Large intestine (tissue), 3 donors: Measurements from ENCODE around the gene INPP5D. TPM values are rescaled to one million over a fixed set of nuclear protein-coding genes. Genes with fewer than 3 reads are reported as not detected.

Source experiments
- DNase-seq, 2 donors: peaks; one replicate each; pipeline versions ENCODE4 v3.0.0 to v3.0.0-alpha.2; 2013
- H3K27ac ChIP-seq: one replicate; pipeline ENCODE4 v1.5.1; 2013; ENCODE audit warnings: low read length
- H3K27me3 ChIP-seq: 2 replicates; pipeline ENCODE4 v1.6.1; 2013; ENCODE audit warnings: low read length; ENCODE audit not compliant: control insufficient read depth, insufficient read depth
- H3K36me3 ChIP-seq: 2 replicates; pipeline ENCODE4 v1.6.1; 2013; ENCODE audit warnings: low read length; ENCODE audit not compliant: control insufficient read depth, insufficient read depth
- H3K4me1 ChIP-seq: one replicate; pipeline ENCODE4 v1.6.1; 2013; ENCODE audit warnings: low read length; ENCODE audit not compliant: control insufficient read depth, insufficient read depth
- H3K4me3 ChIP-seq: one replicate; pipeline ENCODE4 v1.5.1; 2013; ENCODE audit warnings: low read length
- H3K9me3 ChIP-seq: one replicate; pipeline ENCODE4 v1.6.1; 2013; ENCODE audit warnings: mild to moderate bottlenecking, low read depth, low read length, moderate library complexity; ENCODE audit not compliant: control insufficient read depth
- WGBS: methylation state at CpG from one replicate; pipeline ENCODE4 v1.1.5; 2013; ENCODE audit warnings: low lambda C conversion rate; ENCODE audit not compliant: insufficient coverage; 5-methylcytosine and 5-hydroxymethylcytosine counted together
- polyA plus RNA-seq: library from polyadenylated mRNA; unstranded; fragments of 120-200 nt; gene quantifications from one replicate; pipeline ENCODE4 v1.2.1, GENCODE V29; 2013

INPP5D gene
- polyA plus RNA-seq, 1 donor = 12.6 TPM

GRCh38 chr2:233032551-233033320 lies 27.4 kb upstream of the INPP5D start, which contains the start of gene NEU2:
NEU2 (plus strand) TSS chr2:233032672; CDS start chr2:233032672, 0 bp downstream.
- H3K27ac ChIP-seq = no peak within 1 kb of the TSS
- no peaks in the 10 kb centered on the region for H3K27me3 ChIP-seq
- H3K4me3 ChIP-seq = no peak within 1 kb of the TSS
- H3K4me1 ChIP-seq = no peaks in the 10 kb centered on the region
- peaks cover 5% of the 10 kb centered on the region for H3K9me3 ChIP-seq
- no CpG with 5 or more reads among the region's 13 CpGs for WGBS
- no peaks in the 10 kb centered on the region for H3K36me3 ChIP-seq
- no peak for DNase-seq

- no peak for DNase-seq
- no CpG with 5 or more reads among the region's 9 CpGs for WGBS
- Histone ChIP-seq H3K27me3 (no peaks in the 10 kb centered on the region), H3K4me3 (no peak overlapping the region), H3K9me3 (peaks cover 5% of the 10 kb centered on the region), H3K27ac (no peak overlapping the region), H3K36me3 (no peaks in the 10 kb centered on the region), H3K4me1 (no peaks in the 10 kb centered on the region)
These were observed 26.5 kb upstream of the INPP5D start for GRCh38 chr2:233033672-233034071.

GRCh38 chr2:233034091-233034882 lies 25.9 kb upstream of the INPP5D start:
- Histone ChIP-seq H3K4me1 (no peaks in the 10 kb centered on the region), H3K36me3 (no peaks in the 10 kb centered on the region), H3K27me3 (no peaks in the 10 kb centered on the region), H3K9me3 (peaks cover 5% of the 10 kb centered on the region), H3K4me3 (no peak overlapping the region), H3K27ac (no peak overlapping the region)
- WGBS = no CpG with 5 or more reads among the region's 37 CpGs
- DNase-seq = no peak

GRCh38 chr2:233035426-233036161 lies 24.5 kb upstream of the INPP5D start:
- no peak overlapping the region for H3K27ac ChIP-seq
- H3K27me3 ChIP-seq = no peaks in the 10 kb centered on the region
- H3K4me3 ChIP-seq = no peak overlapping the region
- no peaks in the 10 kb centered on the region for H3K4me1 ChIP-seq
- H3K9me3 ChIP-seq = peaks cover 5% of the 10 kb centered on the region
- no peaks in the 10 kb centered on the region for H3K36me3 ChIP-seq
- DNase-seq = no peak
- WGBS = no CpG with 5 or more reads among the region's 23 CpGs

- no peak overlapping the region for H3K27ac ChIP-seq
- no peak for DNase-seq
- H3K4me3 ChIP-seq = no peak overlapping the region
- H3K36me3 ChIP-seq = no peaks in the 10 kb centered on the region
- WGBS = 93% methylated on average over 4 of the region's 12 CpGs
- H3K27me3 ChIP-seq = no peaks in the 10 kb centered on the region
- H3K4me1 ChIP-seq = no peaks in the 10 kb centered on the region
- H3K9me3 ChIP-seq = peaks cover 5% of the 10 kb centered on the region
These were observed 23.8 kb upstream of the INPP5D start for GRCh38 chr2:233036162-233036838.

- peaks cover 5% of the 10 kb centered on the region for H3K9me3 ChIP-seq
These were observed 23.1 kb upstream of the INPP5D start for GRCh38 chr2:233037078-233037477.

GRCh38 chr2:233039212-233039845 lies 20.8 kb upstream of the INPP5D start:
- H3K9me3 ChIP-seq = peaks cover 5% of the 10 kb centered on the region
- no peak overlapping the region for H3K27ac ChIP-seq
- no peak overlapping the region for H3K4me3 ChIP-seq
- H3K36me3 ChIP-seq = no peaks in the 10 kb centered on the region
- WGBS = 83% methylated on average over 1 of the region's 8 CpGs
- H3K4me1 ChIP-seq = no peaks in the 10 kb centered on the region
- DNase-seq = no peak
- peaks cover 2% of the 10 kb centered on the region for H3K27me3 ChIP-seq

More at GRCh38 chr2:233037078-233037477, 23.1 kb upstream of the INPP5D start:
- WGBS = 83% methylated on average over 1 of the region's 2 CpGs
- H3K36me3 ChIP-seq = no peaks in the 10 kb centered on the region
- DNase-seq = no peak
- no peaks in the 10 kb centered on the region for H3K27me3 ChIP-seq
- H3K4me3 ChIP-seq = no peak overlapping the region
- H3K4me1 ChIP-seq = no peaks in the 10 kb centered on the region
- no peak overlapping the region for H3K27ac ChIP-seq

GRCh38 chr2:233039846-233040530 lies 20.2 kb upstream of the INPP5D start:
- Histone ChIP-seq H3K36me3 (no peaks in the 10 kb centered on the region), H3K9me3 (peaks cover 5% of the 10 kb centered on the region), H3K27me3 (peaks cover 2% of the 10 kb centered on the region), H3K4me3 (no peak overlapping the region), H3K27ac (no peak overlapping the region), H3K4me1 (no peaks in the 10 kb centered on the region)
- no peak for DNase-seq
- WGBS = no CpG with 5 or more reads among the region's 10 CpGs

- H3K27ac ChIP-seq = no peak overlapping the region
- H3K9me3 ChIP-seq = peaks cover 5% of the 10 kb centered on the region
- H3K36me3 ChIP-seq = no peaks in the 10 kb centered on the region
- no peaks in the 10 kb centered on the region for H3K4me1 ChIP-seq
- H3K4me3 ChIP-seq = no peak overlapping the region
- H3K27me3 ChIP-seq = peaks cover 2% of the 10 kb centered on the region
- no CpG with 5 or more reads among the region's 4 CpGs for WGBS
- no peak for DNase-seq
These were observed 19.6 kb upstream of the INPP5D start for GRCh38 chr2:233040571-233040970.
